ENCODE measurements around the gene TES. TPM values are rescaled to one million over a fixed set of nuclear protein-coding genes. Genes with fewer than 3 reads are reported as not detected.

The TES gene
- total and polyA plus RNA-seq, 9 of the 15 experiments (the other 6 are each of a cell fraction or from before 2014, with no cell fraction given) = 20.7 to 61.6 (median 53.8) TPM

GRCh38 chr7:116284390-116284789 lies 74.1 kb downstream of the TES start (continued):
- TF ChIP-seq RNF219 (CRISPR knock-in tag; IDR thresholded peaks at IDR 0.05) (no peak), SMAD1 (IDR thresholded peaks at IDR 0.05; ENCODE audit: low read depth, low read length, partially characterized antibody) (no peak), ZNF644 (tag; IDR thresholded peaks at IDR 0.05; ENCODE audit: low read depth) (no peak), RREB1 (CRISPR knock-in tag; IDR thresholded peaks at IDR 0.05) (no peak), CBX3 (IDR thresholded peaks at IDR 0.05; ENCODE audit: borderline replicate concordance in 1 of 2, low read length in 2 of 2) (no peak), MAZ (CRISPR knock-in tag; conservative IDR thresholded peaks at IDR 0.05 in 1 of 2, IDR thresholded peaks at IDR 0.05 in 1 of 2) (no peak), POLR2G (IDR thresholded peaks at IDR 0.05; ENCODE audit: low read depth, low read length) (no peak), TOE1 (IDR thresholded peaks at IDR 0.05; ENCODE audit: borderline replicate concordance) (no peak), TOE1 (CRISPR knock-in tag; IDR thresholded peaks at IDR 0.05; ENCODE audit: borderline replicate concordance, low read depth) (no peak), FOXP4 (CRISPR knock-in tag; IDR thresholded peaks at IDR 0.05; ENCODE audit: borderline replicate concordance) (no peak)

Data from K562 (cell line).